ENCODE measurements around the gene ABCC4.
"Not testable (repeated sequence)": the region's sequence is repeated elsewhere in the genome, so short reads cannot be mapped to it uniquely, and the experiment has no call there.

ABCC4 gene

DNA sequence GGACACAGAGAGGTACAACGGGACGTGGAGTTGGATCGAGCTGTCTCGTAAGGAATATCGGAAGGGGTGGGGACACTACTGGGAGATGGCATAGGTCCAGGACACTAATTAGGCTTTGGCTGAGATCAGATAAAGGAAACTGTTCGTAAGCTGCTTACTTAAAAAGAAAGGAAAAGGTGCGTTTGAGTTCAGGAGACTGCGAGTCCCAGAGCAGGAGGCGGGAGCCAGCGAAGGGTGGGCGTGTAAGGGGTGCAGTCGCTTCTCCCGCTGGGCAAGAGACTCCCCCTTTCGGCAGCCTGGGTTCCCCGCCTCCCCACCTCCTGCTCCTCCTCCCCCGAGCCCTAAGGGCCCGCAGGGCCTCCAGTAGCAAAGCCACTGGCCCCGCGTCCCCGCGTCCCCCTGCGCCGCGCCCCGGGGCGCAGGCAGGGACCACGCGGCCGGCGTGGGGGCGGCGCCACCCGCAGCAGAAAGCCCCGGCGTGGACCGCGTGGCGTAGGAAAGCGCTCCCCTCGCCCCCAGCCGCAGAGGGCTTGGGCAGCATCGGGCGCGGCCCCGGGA is 547 bp downstream of the ABCC4 start:
- peak; percentile 23 to 39 for DNase-seq (ENCODE audit: low read depth in 2 of 2)

DNA sequence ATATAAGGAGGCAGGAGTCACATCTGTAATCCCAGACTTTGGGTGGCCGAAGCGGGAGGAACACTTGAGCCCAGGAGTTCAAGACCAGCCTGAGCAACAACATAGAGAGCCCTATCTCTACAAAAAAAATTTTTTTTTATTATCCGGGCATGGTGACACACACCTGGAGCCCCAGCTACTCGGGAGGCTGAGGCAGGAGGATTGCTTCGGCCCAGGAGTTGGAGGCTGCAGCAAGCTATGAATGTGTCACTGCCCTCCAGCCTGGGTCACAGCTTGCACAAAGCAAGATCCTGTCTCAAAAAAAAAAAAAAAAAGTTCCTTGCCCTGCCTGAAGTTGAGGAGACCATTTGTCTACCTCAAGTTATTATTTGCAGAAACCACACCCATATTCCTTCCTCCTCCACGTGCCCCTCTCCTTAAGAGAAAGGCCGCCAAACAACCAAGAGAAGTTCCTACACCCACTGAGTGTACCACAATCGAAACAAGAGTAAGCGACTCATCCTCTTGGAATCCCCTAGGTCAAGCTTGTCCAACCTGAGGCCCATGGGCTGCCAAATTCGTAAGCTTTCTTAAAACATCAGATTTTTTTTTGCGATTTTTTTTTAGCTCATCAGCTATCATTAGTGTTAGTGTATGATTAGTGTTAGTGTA is 2.2 kb downstream of the ABCC4 start:
- DNase-seq (ENCODE audit: low read depth in 2 of 2) = no peak

DNA sequence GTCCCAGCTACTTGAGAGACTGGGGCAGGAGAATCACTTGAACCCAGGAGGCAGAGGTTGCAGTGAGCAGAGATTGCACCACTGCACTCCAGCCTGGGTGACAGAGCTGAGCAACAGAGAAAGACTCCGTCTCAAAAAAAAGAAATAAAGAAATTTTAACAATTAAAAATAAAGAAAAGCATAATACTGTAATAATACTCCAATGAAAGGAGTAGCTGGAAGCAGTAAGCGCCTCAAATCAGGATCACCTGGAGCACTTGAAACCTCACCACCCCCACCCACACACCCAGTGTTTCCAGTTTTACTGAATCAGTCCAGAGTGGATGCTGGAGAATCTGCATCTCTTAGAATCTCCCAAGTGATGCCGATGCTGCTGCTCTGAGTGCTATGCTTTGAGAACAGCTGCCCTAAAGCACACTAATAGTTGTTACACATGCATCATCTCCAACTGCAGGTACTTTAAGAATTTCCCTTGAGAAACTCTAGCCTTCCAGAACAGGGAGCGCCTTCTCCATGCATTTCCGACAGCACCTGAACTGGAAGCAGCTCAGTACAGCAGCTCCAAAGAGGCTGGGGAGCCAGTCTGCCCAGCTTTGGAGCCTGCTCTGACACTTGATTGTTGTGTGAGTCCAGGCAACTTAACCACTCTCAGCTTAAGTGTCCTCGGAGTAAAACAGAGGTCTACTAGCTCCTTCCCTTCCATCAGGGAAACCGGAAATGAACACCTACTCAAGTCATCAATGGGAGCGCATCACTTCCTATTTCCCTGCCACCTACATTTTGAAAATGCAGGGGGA is 2.9 kb downstream of the ABCC4 start:
- DNase-seq (ENCODE audit: low read depth in 2 of 2) = no peak

- DNase-seq (ENCODE audit: low read depth in 2 of 2) = no peak
These were observed 4.8 kb downstream of the ABCC4 start for GRCh38 chr13:95296326-95296925.

- no peak for DNase-seq (ENCODE audit: low read depth in 2 of 2)
These were observed 6.2 kb downstream of the ABCC4 start for GRCh38 chr13:95295026-95295425.

- no peak for DNase-seq (ENCODE audit: low read depth in 2 of 2)
These were observed 8.6 kb downstream of the ABCC4 start for GRCh38 chr13:95292622-95293021.

- DNase-seq (ENCODE audit: low read depth in 2 of 2) = not testable (repeated sequence)
These were observed 11.3 kb downstream of the ABCC4 start for GRCh38 chr13:95289901-95290300.

DNA sequence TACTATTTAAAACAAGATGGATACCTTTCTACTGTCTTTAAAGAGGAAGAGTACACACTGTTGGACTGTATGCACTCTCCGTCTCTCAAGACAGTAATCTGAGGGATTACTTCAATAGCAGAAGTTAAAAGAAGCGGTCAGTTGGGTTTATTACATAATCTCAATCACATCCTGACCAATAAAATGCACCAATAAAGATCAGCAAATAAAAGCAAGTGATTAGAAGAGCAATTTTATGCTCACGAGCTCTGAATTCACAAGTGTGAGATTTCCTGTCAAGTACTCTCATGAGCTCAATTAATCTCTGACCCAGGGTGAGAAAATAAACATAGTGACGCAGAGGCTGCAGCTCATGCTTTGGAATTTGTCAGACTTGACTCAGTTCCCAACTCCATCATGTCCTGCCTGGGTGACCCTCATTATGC is 12.2 kb downstream of the ABCC4 start:
- DNase-seq (ENCODE audit: low read depth in 2 of 2) = no peak

DNA sequence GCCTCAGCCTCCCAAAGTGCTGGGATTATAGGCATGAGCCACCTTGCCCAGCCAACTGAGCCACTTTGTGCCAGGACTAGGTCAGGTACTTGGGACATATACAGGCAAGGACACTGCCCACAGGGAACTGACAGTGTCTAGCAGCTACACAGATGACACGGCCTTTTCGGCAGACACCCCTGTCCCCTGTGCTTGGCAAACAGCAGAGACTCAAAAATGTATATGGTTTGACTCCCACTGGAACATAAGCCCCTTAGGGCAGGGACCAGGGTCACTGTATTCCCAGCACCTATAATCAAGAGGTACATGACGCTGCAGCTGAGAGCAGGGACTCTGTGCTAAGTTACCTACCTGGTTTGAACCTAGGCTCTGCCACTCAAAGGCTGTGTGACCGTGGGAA is 16.8 kb downstream of the ABCC4 start:
- DNase-seq (ENCODE audit: low read depth in 2 of 2) = no peak

DNA sequence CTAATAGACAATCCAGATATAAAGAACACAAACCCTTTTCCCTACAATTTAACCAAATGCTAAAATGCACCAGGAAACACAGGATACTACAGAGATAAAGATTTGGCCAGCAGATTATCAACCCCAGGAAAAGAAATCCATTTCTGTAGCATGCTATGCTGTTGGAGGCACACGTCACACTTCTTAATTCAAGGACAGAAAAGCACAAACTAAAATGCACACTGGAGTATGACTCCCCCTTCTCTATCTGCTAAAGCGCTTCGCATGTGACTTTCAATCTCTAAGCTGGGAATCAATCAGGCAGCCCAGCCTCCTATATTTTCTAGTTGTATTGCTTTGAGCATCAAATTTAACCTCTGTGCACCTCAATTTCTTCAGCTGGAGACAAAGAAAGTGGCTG is 22.2 kb downstream of the ABCC4 start:
- DNase-seq (ENCODE audit: low read depth in 2 of 2) = no peak

GRCh38 chr13:95276037-95276505 is 25.2 kb downstream of the ABCC4 start:
- DNase-seq (ENCODE audit: low read depth in 2 of 2) = no peak

- DNase-seq (ENCODE audit: low read depth in 2 of 2) = no peak
These were observed 25.8 kb downstream of the ABCC4 start for GRCh38 chr13:95275322-95276036.

- not testable (repeated sequence) for DNase-seq (ENCODE audit: low read depth in 2 of 2)
These were observed 27.6 kb downstream of the ABCC4 start for GRCh38 chr13:95273592-95274132.

GRCh38 chr13:95272076-95272475 is 29.2 kb downstream of the ABCC4 start:
- DNase-seq (ENCODE audit: low read depth in 2 of 2) = not testable (repeated sequence)

GRCh38 chr13:95269756-95270155 is 31.5 kb downstream of the ABCC4 start:
- no peak for DNase-seq (ENCODE audit: low read depth in 2 of 2)

DNA sequence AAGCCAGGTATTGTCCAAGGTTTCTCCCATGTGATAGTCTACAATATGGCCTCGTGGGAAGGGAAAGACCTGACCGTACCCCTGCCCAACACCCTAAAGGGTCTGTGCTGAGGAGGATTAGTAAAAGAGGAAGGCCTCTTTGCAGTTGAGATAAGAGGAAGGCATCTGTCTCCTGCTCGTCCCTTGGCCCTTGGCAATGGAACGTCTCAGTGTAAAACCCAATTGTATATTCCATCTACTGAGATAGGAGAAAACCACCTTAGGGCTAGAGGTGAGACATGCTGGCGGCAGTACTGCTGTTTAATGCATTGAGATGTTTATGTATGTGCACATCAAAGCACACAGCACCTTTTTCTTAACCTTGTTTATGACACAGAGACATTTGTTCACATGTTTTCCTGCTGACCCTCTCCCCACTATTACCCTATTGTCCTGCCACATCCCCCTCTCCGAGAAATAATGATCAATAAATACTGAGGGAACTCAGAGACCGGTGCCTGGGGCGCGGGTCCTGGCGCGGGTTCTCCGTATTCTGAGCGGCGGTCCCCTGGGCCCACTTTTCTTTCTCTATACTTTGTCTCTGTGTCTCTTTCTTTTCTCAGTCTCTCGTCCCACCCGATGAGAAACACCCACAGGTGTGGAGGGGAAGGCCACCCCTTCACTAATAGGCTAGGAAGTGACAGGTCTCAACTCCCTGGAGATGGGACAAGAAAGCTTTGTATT is 32.7 kb downstream of the ABCC4 start:
- not testable (repeated sequence) for DNase-seq (ENCODE audit: low read depth in 2 of 2)

- DNase-seq (ENCODE audit: low read depth in 2 of 2) = no peak
These were observed 33.4 kb downstream of the ABCC4 start for GRCh38 chr13:95267662-95268342.

DNA sequence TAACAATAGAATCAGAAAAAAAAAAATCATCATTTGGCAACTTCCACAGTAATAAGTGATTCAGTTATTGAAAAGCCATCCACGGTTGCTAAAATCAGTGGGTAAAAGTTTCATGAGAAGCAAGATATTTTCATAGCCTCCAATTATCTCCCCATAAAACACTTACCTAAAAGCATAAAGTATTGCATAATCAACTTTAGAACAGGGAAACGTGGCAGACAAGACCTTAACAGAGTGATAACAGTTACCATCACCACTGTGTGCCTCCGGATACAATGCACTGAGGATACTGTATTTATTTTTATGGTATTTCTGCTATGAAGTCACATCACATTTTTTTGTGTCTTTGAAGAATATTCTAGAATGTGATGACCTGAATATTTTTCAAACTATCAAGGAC is 37.0 kb downstream of the ABCC4 start:
- DNase-seq (ENCODE audit: low read depth in 2 of 2) = no peak

DNA sequence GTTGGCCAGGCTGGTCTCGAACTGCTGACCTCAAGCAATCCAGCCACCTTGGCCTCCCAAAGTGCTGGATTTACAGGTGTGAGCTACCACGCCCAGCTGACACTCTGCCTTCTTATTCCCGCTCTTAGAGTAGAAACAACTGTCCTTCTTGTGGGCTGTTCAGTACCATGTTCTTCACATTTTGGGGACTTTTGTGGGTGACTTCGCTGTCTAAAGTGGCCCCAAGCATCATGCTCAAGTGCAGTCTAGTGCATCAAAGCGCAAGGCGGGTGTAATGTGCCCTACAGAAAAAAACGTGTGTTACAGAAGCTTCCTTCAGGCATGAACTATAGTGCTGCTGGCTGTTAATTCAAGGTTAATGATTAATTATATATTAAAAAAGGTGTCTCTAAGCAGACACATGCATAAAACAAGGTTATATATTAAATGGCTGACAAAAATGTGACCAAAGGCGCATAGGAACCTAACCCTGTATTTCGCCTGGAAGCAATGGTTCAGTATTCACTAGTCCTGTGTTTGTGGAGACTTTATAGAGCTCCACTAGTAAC is 38.3 kb downstream of the ABCC4 start:
- no peak for DNase-seq (ENCODE audit: low read depth in 2 of 2)

DNA sequence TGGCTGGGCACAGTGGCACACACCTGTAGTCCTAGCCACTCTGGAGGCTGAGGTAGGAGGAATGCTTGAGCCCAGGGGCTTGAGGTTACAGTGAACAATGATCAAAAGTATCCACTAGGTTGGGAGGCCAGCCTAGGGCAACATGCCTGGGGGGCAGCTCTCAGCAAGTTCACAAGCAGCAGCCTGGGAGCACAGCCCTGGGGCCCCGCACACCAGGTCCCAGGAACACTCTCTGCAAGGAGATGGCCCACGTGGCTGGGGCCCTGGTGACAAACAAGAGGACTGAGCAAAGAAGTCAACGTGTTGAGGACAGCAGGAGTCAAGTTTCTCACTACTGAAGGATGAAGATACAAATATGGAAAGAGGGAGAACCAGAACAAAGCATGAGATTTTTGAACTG is 39.3 kb downstream of the ABCC4 start:
- DNase-seq (ENCODE audit: low read depth in 2 of 2) = no peak

All from activated CD4-positive, alpha-beta T cell treated with anti-CD3 and anti-CD28 coated beads for 24 hours (primary cell).